PFSK-1 (cell line): Measurements from ENCODE around the gene TRPT1.

Experiments used
- FOXP2 ChIP-seq: optimal IDR thresholded peaks from 2 replicates; pipeline ENCODE3; 2011; ENCODE audit warnings: borderline replicate concordance, control low read depth, inconsistent platforms; ENCODE audit not compliant: insufficient read depth; ENCODE audit errors: extremely low read length, extremely low read depth
- POLR2AphosphoS5 ChIP-seq: IDR thresholded peaks from 2 replicates; pipeline ENCODE4 v1.6.1; 2012; ENCODE audit warnings: low read depth, mild to moderate bottlenecking, control low read depth, low read length, moderate library complexity
- SIN3A ChIP-seq: IDR thresholded peaks from 2 replicates; pipeline ENCODE4 v1.6.1; 2012; ENCODE audit warnings: mild to moderate bottlenecking, low read length, moderate library complexity, borderline replicate concordance; ENCODE audit not compliant: insufficient read depth
- TAF1 ChIP-seq: IDR thresholded peaks from 2 replicates; pipeline ENCODE4 v1.6.1; 2012; ENCODE audit warnings: low read length, control low read depth, borderline replicate concordance; ENCODE audit not compliant: insufficient read depth
- TF ChIP-seq, protein P1 (sequence below), 2 experiments: IDR thresholded peaks; 2 replicates each; pipeline versions ENCODE4 v1.6.1 to v1.8.0; 2011 to 2012; ENCODE audit warnings: low read depth in 2 of 2, low read length in 2 of 2, control low read depth in 1 of 2, inconsistent platforms in 1 of 2, mild to moderate bottlenecking in 1 of 2, moderate library complexity in 1 of 2; ENCODE audit not compliant: insufficient read depth in 1 of 2

Gene TRPT1

GRCh38 chr11:64268025-64268892 lies 42.3 kb upstream of the TRPT1 start:
- no peak for TF ChIP-seq TAF1
- 0 out of 2 replicates have a peak, but pooled peaks have one; percentile 30 for TF ChIP-seq SIN3A
- peak; percentile 33 for TF ChIP-seq POLR2AphosphoS5
- TF ChIP-seq FOXP2: no peak
- TF ChIP-seq, protein P1, sequence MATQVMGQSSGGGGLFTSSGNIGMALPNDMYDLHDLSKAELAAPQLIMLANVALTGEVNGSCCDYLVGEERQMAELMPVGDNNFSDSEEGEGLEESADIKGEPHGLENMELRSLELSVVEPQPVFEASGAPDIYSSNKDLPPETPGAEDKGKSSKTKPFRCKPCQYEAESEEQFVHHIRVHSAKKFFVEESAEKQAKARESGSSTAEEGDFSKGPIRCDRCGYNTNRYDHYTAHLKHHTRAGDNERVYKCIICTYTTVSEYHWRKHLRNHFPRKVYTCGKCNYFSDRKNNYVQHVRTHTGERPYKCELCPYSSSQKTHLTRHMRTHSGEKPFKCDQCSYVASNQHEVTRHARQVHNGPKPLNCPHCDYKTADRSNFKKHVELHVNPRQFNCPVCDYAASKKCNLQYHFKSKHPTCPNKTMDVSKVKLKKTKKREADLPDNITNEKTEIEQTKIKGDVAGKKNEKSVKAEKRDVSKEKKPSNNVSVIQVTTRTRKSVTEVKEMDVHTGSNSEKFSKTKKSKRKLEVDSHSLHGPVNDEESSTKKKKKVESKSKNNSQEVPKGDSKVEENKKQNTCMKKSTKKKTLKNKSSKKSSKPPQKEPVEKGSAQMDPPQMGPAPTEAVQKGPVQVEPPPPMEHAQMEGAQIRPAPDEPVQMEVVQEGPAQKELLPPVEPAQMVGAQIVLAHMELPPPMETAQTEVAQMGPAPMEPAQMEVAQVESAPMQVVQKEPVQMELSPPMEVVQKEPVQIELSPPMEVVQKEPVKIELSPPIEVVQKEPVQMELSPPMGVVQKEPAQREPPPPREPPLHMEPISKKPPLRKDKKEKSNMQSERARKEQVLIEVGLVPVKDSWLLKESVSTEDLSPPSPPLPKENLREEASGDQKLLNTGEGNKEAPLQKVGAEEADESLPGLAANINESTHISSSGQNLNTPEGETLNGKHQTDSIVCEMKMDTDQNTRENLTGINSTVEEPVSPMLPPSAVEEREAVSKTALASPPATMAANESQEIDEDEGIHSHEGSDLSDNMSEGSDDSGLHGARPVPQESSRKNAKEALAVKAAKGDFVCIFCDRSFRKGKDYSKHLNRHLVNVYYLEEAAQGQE (IDR thresholded peaks at IDR 0.05; ENCODE audit: insufficient read depth in 1 of 2, low read depth in 2 of 2, low read length in 2 of 2): no peak

GRCh38 chr11:64267207-64267945 lies 41.4 kb upstream of the TRPT1 start:
- TF ChIP-seq SIN3A (no peak), FOXP2 (no peak), TAF1 (no peak), POLR2AphosphoS5 (no peak)
- TF ChIP-seq, protein P1 (IDR thresholded peaks at IDR 0.05; ENCODE audit: insufficient read depth in 1 of 2, low read depth in 2 of 2, low read length in 2 of 2): no peak

DNA sequence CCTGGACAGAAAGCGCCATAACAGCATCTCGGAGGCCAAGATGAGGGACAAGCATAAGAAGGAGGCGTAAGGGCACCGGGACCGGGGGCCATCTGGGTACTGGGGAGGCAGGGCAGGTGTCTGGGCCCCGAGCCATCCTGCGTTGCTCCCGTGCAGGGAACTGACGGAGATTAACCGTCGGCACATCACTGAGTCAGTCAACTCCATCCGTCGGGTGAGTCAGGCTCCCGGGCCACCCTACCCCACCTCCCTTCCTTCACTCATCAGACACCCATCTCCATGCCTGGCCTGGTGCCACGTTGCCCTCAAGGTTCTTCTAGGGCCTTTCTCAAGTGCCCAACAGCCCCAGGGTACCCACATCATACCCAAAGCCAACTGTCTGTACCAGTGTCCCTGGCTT lies 40.4 kb upstream of the TRPT1 start:
- TF ChIP-seq POLR2AphosphoS5 (no peak), FOXP2 (no peak), TAF1 (no peak), SIN3A (no peak)
- TF ChIP-seq, protein P1 (IDR thresholded peaks at IDR 0.05; ENCODE audit: insufficient read depth in 1 of 2, low read depth in 2 of 2, low read length in 2 of 2): no peak

- TF ChIP-seq TAF1: no peak
- TF ChIP-seq, protein P1 (IDR thresholded peaks at IDR 0.05; ENCODE audit: insufficient read depth in 1 of 2, low read depth in 2 of 2, low read length in 2 of 2): no peak
- TF ChIP-seq SIN3A: no peak
- TF ChIP-seq POLR2AphosphoS5: no peak
- no peak for TF ChIP-seq FOXP2
These were observed 39.5 kb upstream of the TRPT1 start for GRCh38 chr11:64265176-64266160.
